Ovary (tissue), 3 donors: Measurements from ENCODE around the gene NINL.

ENCODE experiments used
- EP300 ChIP-seq: sonication (generic); formaldehyde crosslinking; IDR thresholded peaks from one replicate; pipeline ENCODE4 v1.6.1; 2017; ENCODE audit warnings: antibody characterized with exemption
- POLR2A ChIP-seq: fragments of 450-650 bp; IDR thresholded peaks from one replicate; pipeline ENCODE4 v1.6.1; 2017; ENCODE audit warnings: antibody characterized with exemption, mild to moderate bottlenecking, moderate library complexity
- TF ChIP-seq, protein P1 (sequence below), 3 donors: fragments of 450-650 bp in 2 of 3; fragments of 200-600 bp in 1 of 3; IDR thresholded peaks; one replicate each; pipeline versions ENCODE4 v1.5.1 to v1.8.0; 2016 to 2022; ENCODE audit warnings: antibody characterized with exemption in 3 of 3, mild to moderate bottlenecking in 1 of 3
- donor health status: DM: no; HTN: no; CAD: no.

DNA sequence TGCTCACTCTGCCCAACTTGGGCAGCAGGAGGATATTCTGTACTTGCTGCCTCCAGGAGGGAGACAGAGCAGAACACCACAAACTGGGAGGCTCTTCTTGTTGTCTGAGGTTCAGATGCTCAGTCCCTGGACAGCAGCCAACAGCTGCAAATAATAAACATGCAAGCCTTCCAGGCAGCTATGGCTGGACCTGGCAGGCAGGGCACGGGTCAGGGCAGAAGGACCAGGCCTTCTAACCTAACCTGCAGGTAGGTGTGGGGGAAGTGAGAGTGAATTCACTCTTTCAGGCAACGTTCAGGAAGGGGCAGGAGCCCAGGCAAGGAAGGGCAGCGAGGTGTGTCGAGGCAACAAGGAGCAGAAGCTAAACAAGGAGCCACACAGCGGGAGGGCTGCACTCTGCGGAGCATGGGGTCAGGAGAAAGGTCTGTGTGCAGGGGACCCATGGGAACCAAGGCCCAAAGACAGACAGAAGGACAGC is 31.5 kb downstream of the NINL start:
- TF ChIP-seq, protein P1, sequence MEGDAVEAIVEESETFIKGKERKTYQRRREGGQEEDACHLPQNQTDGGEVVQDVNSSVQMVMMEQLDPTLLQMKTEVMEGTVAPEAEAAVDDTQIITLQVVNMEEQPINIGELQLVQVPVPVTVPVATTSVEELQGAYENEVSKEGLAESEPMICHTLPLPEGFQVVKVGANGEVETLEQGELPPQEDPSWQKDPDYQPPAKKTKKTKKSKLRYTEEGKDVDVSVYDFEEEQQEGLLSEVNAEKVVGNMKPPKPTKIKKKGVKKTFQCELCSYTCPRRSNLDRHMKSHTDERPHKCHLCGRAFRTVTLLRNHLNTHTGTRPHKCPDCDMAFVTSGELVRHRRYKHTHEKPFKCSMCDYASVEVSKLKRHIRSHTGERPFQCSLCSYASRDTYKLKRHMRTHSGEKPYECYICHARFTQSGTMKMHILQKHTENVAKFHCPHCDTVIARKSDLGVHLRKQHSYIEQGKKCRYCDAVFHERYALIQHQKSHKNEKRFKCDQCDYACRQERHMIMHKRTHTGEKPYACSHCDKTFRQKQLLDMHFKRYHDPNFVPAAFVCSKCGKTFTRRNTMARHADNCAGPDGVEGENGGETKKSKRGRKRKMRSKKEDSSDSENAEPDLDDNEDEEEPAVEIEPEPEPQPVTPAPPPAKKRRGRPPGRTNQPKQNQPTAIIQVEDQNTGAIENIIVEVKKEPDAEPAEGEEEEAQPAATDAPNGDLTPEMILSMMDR (IDR thresholded peaks at IDR 0.05), result no peak
- TF ChIP-seq EP300 (no peak), POLR2A (no peak)
